ENCODE data around the gene SP4. TPM values are rescaled to one million over a fixed set of nuclear protein-coding genes. Genes with fewer than 3 reads are reported as not detected.

SP4 gene
- total RNA-seq, 4 donors from 2014 or later = 6.7 to 13.4 (median 9.5) TPM

- no peak overlapping the region for H3K27ac ChIP-seq
- TF ChIP-seq POLR2A (IDR thresholded peaks at IDR 0.05) = no peak
- no peak for TF ChIP-seq POLR2AphosphoS5 (IDR thresholded peaks at IDR 0.05)
- H3K9me3 ChIP-seq = no peaks in the 10 kb centered on the region
- WGBS, 2 donors (ENCODE audit: low coverage in 1 of 2) = no CpG with 5 or more reads among the region's 1 CpG
- ATAC-seq = no peak
- no peaks in the 10 kb centered on the region for H3K27me3 ChIP-seq
- no peak overlapping the region for H3K4me3 ChIP-seq
- H3K4me1 ChIP-seq = peaks cover 0 to 14% (median 3%) of the 10 kb centered on the region in 3 donors
- H3K36me3 ChIP-seq = peaks cover 0 to 24% of the 10 kb centered on the region in 2 donors
Observed at GRCh38 chr7:21454906-21455305, 27.0 kb downstream of the SP4 start.

- TF ChIP-seq CTCF (IDR thresholded peaks at IDR 0.05) = no peak
- TF ChIP-seq POLR2AphosphoS5 (IDR thresholded peaks at IDR 0.05) = no peak
- TF ChIP-seq POLR2A (IDR thresholded peaks at IDR 0.05) = no peak
- no peak for TF ChIP-seq EP300 (IDR thresholded peaks at IDR 0.05)
- no peak for ATAC-seq
Observed at GRCh38 chr7:21461282-21461681, 33.4 kb downstream of the SP4 start.

GRCh38 chr7:21462081-21462480 lies 34.2 kb downstream of the SP4 start:
- H3K4me1 ChIP-seq = peaks cover 0 to 14% (median 3%) of the 10 kb centered on the region in 3 donors
- WGBS, 2 donors (ENCODE audit: low coverage in 1 of 2) = 83 to 100% methylated on average over 1 to 2 of the region's 3 CpGs
- no peak overlapping the region for H3K27ac ChIP-seq
- no peaks in the 10 kb centered on the region for H3K27me3 ChIP-seq
- no peaks in the 10 kb centered on the region for H3K9me3 ChIP-seq
- H3K36me3 ChIP-seq = peaks cover 0 to 23% of the 10 kb centered on the region in 2 donors
- no peak overlapping the region for H3K4me3 ChIP-seq
- ATAC-seq = no peak
- TF ChIP-seq POLR2AphosphoS5 (IDR thresholded peaks at IDR 0.05) = no peak
- no peak for TF ChIP-seq POLR2A (IDR thresholded peaks at IDR 0.05)
- TF ChIP-seq EP300 (IDR thresholded peaks at IDR 0.05) = no peak
- no peak for TF ChIP-seq CTCF (IDR thresholded peaks at IDR 0.05)

More at GRCh38 chr7:21461282-21461681, 33.4 kb downstream of the SP4 start:
- no peak overlapping the region for H3K27ac ChIP-seq
- H3K9me3 ChIP-seq = no peaks in the 10 kb centered on the region
- no peaks in the 10 kb centered on the region for H3K27me3 ChIP-seq
- peaks cover 0 to 27% of the 10 kb centered on the region in 2 donors for H3K36me3 ChIP-seq
- no CpG with 5 or more reads among the region's 26 CpGs for WGBS, 2 donors (ENCODE audit: low coverage in 1 of 2)
- H3K4me3 ChIP-seq = no peak overlapping the region
- H3K4me1 ChIP-seq = peaks cover 0 to 14% (median 3%) of the 10 kb centered on the region in 3 donors

- H3K27me3 ChIP-seq = no peaks in the 10 kb centered on the region
- peaks cover 0 to 8% (median 2%) of the 10 kb centered on the region in 3 donors for H3K4me1 ChIP-seq
- H3K9me3 ChIP-seq = no peaks in the 10 kb centered on the region
- WGBS, 2 donors (ENCODE audit: low coverage in 1 of 2) = 72 to 75% methylated on average over 4 of the region's 4 CpGs
- H3K27ac ChIP-seq = no peak overlapping the region
- TF ChIP-seq CTCF (IDR thresholded peaks at IDR 0.05) (no peak), POLR2AphosphoS5 (IDR thresholded peaks at IDR 0.05) (no peak), EP300 (IDR thresholded peaks at IDR 0.05) (no peak), POLR2A (IDR thresholded peaks at IDR 0.05) (no peak)
- H3K4me3 ChIP-seq = no peak overlapping the region
- ATAC-seq = no peak
- H3K36me3 ChIP-seq = peaks cover 0 to 23% of the 10 kb centered on the region in 2 donors
Observed at GRCh38 chr7:21463524-21463923, 35.6 kb downstream of the SP4 start.

GRCh38 chr7:21468969-21469368 lies 41.1 kb downstream of the SP4 start:
- TF ChIP-seq EP300 (IDR thresholded peaks at IDR 0.05) = no peak
- TF ChIP-seq POLR2A (IDR thresholded peaks at IDR 0.05) = no peak
- no peak for TF ChIP-seq POLR2AphosphoS5 (IDR thresholded peaks at IDR 0.05)
- TF ChIP-seq CTCF (IDR thresholded peaks at IDR 0.05) = no peak
- Histone ChIP-seq H3K4me1 (no peaks in the 10 kb centered on the region), H3K36me3 (no peaks in the 10 kb centered on the region), H3K27me3 (no peaks in the 10 kb centered on the region), H3K9me3 (no peaks in the 10 kb centered on the region), H3K27ac (no peak overlapping the region), H3K4me3 (no peak overlapping the region)
- no peak for ATAC-seq

Measured in gastroesophageal sphincter (tissue), 4 donors.